Suprapubic skin (tissue), 4 donors: Measurements from ENCODE around the gene ETV1. TPM values are rescaled to one million over a fixed set of nuclear protein-coding genes. Genes with fewer than 3 reads are reported as not detected.
A peak's percentile ranks its signal among the peaks of the same experiment; 100 is the strongest.
"Not testable (repeated sequence)": the region's sequence is repeated elsewhere in the genome, so short reads cannot be mapped to it uniquely, and the experiment has no call there.

ENCODE experiments used
- DNase-seq, 2 donors: peaks; one replicate each; pipeline ENCODE4 v3.0.0-alpha.2; 2019; ENCODE audit warnings: low spot score in 2 of 2
- H3K27ac ChIP-seq: fragments of 200-600 bp; sonication (generic); one replicate; pipeline ENCODE4 v1.5.1; 2019
- H3K27me3 ChIP-seq: fragments of 200-600 bp; sonication (generic); one replicate; pipeline ENCODE4 v1.5.1; 2019
- H3K36me3 ChIP-seq: fragments of 200-600 bp; sonication (generic); one replicate; pipeline ENCODE4 v1.5.1; 2019
- H3K4me1 ChIP-seq: fragments of 200-600 bp; sonication (generic); one replicate; pipeline ENCODE4 v1.5.1; 2019
- H3K4me3 ChIP-seq: fragments of 200-600 bp; sonication (generic); one replicate; pipeline ENCODE4 v1.5.1; 2019; ENCODE audit warnings: mild to moderate bottlenecking
- H3K9me3 ChIP-seq: fragments of 200-600 bp; sonication (generic); one replicate; pipeline ENCODE4 v1.5.1; 2019
- EP300 ChIP-seq: sonication (generic); formaldehyde crosslinking; IDR thresholded peaks from one replicate; pipeline ENCODE4 v1.6.1; 2017; ENCODE audit warnings: antibody characterized with exemption
- POLR2A ChIP-seq, 2 donors: fragments of 450-650 bp; IDR thresholded peaks; one replicate each; pipeline ENCODE4 v1.6.1; 2017; ENCODE audit warnings: antibody characterized with exemption in 2 of 2, mild to moderate bottlenecking in 2 of 2, moderate library complexity in 2 of 2
- POLR2AphosphoS5 ChIP-seq, 3 donors: sonication (generic); formaldehyde crosslinking; IDR thresholded peaks; one replicate each; pipeline ENCODE4 v1.6.1; 2017; ENCODE audit warnings: antibody characterized with exemption in 3 of 3
- WGBS: methylation state at CpG from one replicate; pipeline ENCODE4 v1.1.5; 2018; 5-methylcytosine and 5-hydroxymethylcytosine counted together
- total RNA-seq, 4 donors: library from RNA; depleted of rRNA; stranded (reverse); fragments of >200 nt; gene quantifications; one replicate each; pipeline ENCODE4 v1.1.0, GENCODE V29; 2016
- TF ChIP-seq, protein P1 (sequence below), 2 donors: fragments of 200-600 bp in 1 of 2; fragments of 450-650 bp in 1 of 2; sonication (generic) in 1 of 2; IDR thresholded peaks; one replicate each; pipeline ENCODE4 v1.5.1; 2016 to 2019; ENCODE audit warnings: antibody characterized with exemption in 2 of 2, mild to moderate bottlenecking in 1 of 2, moderate library complexity in 1 of 2

The ETV1 gene
- total RNA-seq, 4 donors from 2014 or later: 3.3 to 7.6 (median 5.3) TPM

DNA sequence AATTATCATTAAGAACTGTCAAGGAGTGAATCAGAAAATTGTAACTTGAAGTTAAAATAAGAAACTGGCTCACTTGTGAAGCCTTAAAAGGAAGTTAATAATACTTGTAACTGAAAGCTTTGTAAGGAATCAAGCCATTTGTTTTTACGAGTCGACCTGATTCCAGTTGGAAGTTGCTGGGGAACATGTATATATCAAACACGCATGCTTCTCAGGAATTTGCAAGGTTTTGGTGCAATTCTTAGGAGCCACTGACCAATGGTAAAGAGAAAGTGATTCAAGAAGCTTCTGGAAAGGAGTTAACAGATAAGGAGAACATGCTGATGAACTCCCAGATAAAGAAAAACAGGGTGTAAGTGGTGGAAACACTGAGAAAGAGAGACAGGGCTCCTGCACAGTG is 56.4 kb downstream of the ETV1 start:
- Histone ChIP-seq H3K27me3 (no peaks in the 10 kb centered on the region), H3K4me3 (no peak overlapping the region), H3K36me3 (no peaks in the 10 kb centered on the region), H3K9me3 (no peaks in the 10 kb centered on the region), H3K4me1 (no peaks in the 10 kb centered on the region), H3K27ac (no peak overlapping the region)
- DNase-seq: no peak
- WGBS: 65% methylated on average over 3 of the region's 3 CpGs
- TF ChIP-seq, protein P1, sequence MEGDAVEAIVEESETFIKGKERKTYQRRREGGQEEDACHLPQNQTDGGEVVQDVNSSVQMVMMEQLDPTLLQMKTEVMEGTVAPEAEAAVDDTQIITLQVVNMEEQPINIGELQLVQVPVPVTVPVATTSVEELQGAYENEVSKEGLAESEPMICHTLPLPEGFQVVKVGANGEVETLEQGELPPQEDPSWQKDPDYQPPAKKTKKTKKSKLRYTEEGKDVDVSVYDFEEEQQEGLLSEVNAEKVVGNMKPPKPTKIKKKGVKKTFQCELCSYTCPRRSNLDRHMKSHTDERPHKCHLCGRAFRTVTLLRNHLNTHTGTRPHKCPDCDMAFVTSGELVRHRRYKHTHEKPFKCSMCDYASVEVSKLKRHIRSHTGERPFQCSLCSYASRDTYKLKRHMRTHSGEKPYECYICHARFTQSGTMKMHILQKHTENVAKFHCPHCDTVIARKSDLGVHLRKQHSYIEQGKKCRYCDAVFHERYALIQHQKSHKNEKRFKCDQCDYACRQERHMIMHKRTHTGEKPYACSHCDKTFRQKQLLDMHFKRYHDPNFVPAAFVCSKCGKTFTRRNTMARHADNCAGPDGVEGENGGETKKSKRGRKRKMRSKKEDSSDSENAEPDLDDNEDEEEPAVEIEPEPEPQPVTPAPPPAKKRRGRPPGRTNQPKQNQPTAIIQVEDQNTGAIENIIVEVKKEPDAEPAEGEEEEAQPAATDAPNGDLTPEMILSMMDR (IDR thresholded peaks at IDR 0.05): no peak
- TF ChIP-seq POLR2A (IDR thresholded peaks at IDR 0.05) (no peak), EP300 (no peak), POLR2AphosphoS5 (IDR thresholded peaks at IDR 0.05) (no peak)

DNA sequence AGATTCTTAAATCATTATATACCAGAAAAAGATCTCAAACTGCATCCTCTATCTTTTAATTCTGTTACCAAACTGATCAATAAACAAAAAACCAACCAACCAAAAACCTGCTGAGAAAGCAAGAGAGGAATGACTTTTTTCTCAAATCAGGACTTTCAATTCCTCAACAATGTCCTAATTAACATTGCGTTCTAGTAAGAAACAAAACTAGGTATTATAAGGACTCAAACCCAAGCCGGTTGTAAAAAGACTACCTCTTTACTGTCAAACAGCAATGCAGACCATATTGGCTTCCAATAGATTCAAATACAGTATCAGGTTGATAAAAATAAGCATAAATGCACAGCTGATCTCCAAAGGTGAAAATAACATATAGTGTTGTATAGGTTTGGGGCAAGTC is 57.3 kb downstream of the ETV1 start:
- WGBS: 99% methylated on average over 2 of the region's 2 CpGs
- H3K4me1 ChIP-seq: no peaks in the 10 kb centered on the region
- TF ChIP-seq, protein P1 (IDR thresholded peaks at IDR 0.05): no peak
- no peak for TF ChIP-seq POLR2AphosphoS5 (IDR thresholded peaks at IDR 0.05)
- no peak for TF ChIP-seq EP300
- TF ChIP-seq POLR2A (IDR thresholded peaks at IDR 0.05): no peak

DNA sequence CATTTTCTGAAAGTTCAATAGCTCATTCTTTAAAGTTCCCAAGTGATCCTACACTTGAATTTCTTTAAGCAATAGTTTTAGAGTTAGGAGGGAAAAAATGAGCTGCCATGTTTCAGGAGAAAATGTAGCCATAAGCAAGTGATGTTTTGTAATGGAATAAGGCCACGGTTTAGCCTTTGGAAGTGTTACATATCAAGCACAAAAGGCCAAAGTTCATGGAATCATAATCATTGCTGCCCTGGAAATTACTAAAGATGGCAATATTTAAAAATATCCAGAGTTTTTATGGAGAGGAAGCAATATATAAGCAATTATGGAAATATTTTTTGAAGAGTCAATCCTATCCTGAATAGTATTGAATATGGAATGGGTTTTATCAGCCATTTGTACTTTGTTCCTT is 68.4 kb downstream of the ETV1 start:
- 72% methylated on average over 1 of the region's 1 CpG for WGBS
- Histone ChIP-seq H3K4me1 (peaks cover 12% of the 10 kb centered on the region), H3K36me3 (no peaks in the 10 kb centered on the region), H3K9me3 (no peaks in the 10 kb centered on the region), H3K27me3 (no peaks in the 10 kb centered on the region), H3K27ac (no peak overlapping the region), H3K4me3 (no peak overlapping the region)
- TF ChIP-seq, protein P1 (IDR thresholded peaks at IDR 0.05): no peak
- no peak for TF ChIP-seq EP300
- no peak for TF ChIP-seq POLR2A (IDR thresholded peaks at IDR 0.05)
- TF ChIP-seq POLR2AphosphoS5 (IDR thresholded peaks at IDR 0.05): no peak
- no peak for DNase-seq

More for the DNA sequence above, 57.3 kb downstream of the ETV1 start:
- Histone ChIP-seq H3K27ac (no peak overlapping the region), H3K27me3 (no peaks in the 10 kb centered on the region), H3K36me3 (no peaks in the 10 kb centered on the region), H3K9me3 (no peaks in the 10 kb centered on the region), H3K4me3 (no peak overlapping the region)
- no peak for DNase-seq

DNA sequence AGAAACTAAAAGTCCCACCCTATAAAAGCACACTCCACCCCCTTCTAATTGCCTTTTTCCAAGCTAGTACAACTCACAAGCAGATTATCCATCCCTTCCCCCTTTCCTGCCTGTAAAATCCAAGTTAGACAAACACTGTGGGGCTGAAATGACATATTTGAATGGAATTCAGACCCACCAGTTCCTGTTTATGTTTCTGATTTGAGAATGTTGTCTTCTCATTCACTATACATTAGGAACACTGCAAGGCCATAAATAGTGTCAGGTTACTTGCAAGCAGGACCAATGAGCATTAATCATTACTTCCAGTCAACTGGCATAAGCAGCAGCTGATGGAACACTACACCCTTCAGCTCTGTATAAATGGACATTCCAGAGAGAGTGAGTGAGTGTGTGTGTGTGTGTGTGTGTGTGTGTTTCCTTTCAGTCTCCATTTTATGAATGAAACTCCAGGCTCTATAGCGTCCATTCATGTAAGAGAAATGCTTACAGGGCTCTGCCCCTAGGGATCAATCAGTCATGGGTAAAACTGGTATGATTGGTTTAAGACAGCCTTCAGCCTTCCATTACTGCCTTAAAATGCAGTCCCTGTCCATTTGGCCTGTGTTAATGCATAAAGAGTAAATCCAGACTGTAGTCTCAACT is 69.3 kb downstream of the ETV1 start:
- no peaks in the 10 kb centered on the region for H3K9me3 ChIP-seq
- DNase-seq: no peak
- peak overlapping the region; percentile 6 for H3K27ac ChIP-seq
- H3K4me1 ChIP-seq: peaks cover 12% of the 10 kb centered on the region
- 25% methylated on average over 1 of the region's 1 CpG for WGBS
- no peaks in the 10 kb centered on the region for H3K36me3 ChIP-seq
- TF ChIP-seq POLR2AphosphoS5 (IDR thresholded peaks at IDR 0.05): no peak
- TF ChIP-seq, protein P1 (IDR thresholded peaks at IDR 0.05): no peak
- TF ChIP-seq EP300: no peak
- TF ChIP-seq POLR2A (IDR thresholded peaks at IDR 0.05): no peak
- no peak overlapping the region for H3K4me3 ChIP-seq
- H3K27me3 ChIP-seq: no peaks in the 10 kb centered on the region

DNA sequence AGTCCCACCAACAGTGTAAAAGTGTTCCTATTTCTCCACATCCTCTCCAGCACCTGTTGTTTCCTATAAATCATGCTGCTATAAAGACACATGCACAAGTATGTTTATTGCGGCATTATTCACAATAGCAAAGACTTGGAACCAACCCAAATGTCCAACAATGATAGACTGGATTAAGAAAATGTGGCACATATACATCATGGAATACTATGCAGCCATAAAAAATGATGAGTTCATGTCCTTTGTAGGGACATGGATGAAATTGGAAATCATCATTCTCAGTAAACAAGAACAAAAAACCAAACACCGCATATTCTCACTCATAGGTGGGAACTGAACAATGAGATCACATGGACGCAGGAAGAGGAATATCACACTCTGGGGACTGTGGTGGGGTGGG is 71.1 kb downstream of the ETV1 start:
- H3K27me3 ChIP-seq, H3K36me3 ChIP-seq, DNase-seq, H3K27ac ChIP-seq, H3K9me3 ChIP-seq, H3K4me3 ChIP-seq: not testable (repeated sequence)
- peaks cover 12% of the 10 kb centered on the region for H3K4me1 ChIP-seq
- WGBS: 94% methylated on average over 3 of the region's 3 CpGs

DNA sequence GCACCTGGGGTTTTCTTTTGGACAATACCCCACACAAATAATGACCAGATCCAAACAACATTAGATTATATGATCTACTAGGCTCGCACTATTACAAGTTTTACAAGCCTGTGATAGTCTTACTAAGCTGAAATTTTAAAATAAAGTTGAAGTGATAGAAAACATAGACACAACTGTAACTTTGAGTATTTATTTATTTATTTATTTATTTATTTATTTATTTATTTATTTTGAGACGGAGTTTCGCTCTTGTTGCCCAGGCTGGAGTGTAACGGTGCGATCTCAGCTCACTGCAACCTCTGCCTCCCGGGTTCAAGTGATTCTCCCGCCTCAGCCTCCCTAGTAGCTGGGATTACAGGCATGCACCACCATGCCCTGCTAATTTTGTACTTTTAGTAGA is 72.4 kb downstream of the ETV1 start:
- not testable (repeated sequence) for H3K36me3 ChIP-seq, DNase-seq, H3K9me3 ChIP-seq, H3K4me3 ChIP-seq, H3K27me3 ChIP-seq, H3K27ac ChIP-seq
- peaks cover 12% of the 10 kb centered on the region for H3K4me1 ChIP-seq
- 96% methylated on average over 7 of the region's 7 CpGs for WGBS
